Esophagus squamous epithelium (tissue), 4 donors: ENCODE results near the gene ITGB8.

Experiments
- CTCF ChIP-seq, 6 experiments: fragments of 450-650 bp in 4 of 6; fragments of 200-600 bp in 2 of 6; sonication (generic) in 2 of 6; IDR thresholded peaks; one replicate each; pipeline ENCODE4 v1.5.1; 2016 to 2019; ENCODE audit warnings: antibody characterized with exemption in 6 of 6, mild to moderate bottlenecking in 4 of 6, moderate library complexity in 4 of 6
- POLR2A ChIP-seq, 4 donors: fragments of 450-650 bp; IDR thresholded peaks; one replicate each; pipeline ENCODE4 v1.6.1; 2017; ENCODE audit warnings: antibody characterized with exemption in 4 of 4, mild to moderate bottlenecking in 4 of 4, moderate library complexity in 3 of 4

- TF ChIP-seq CTCF (IDR thresholded peaks at IDR 0.05), result no peak
- no peak for TF ChIP-seq POLR2A (IDR thresholded peaks at IDR 0.05)
Measured at GRCh38 chr7:20314198-20314597, 16.5 kb upstream of the ITGB8 start.
